Muscle layer of colon (tissue), 2 donors: ENCODE data around the gene CEP350.
A peak's percentile ranks its signal among the peaks of the same experiment; 100 is the strongest.

Source experiments
- H3K27ac ChIP-seq: one replicate; pipeline ENCODE4 v1.7.0; 2013; ENCODE audit warnings: low read depth, mild to moderate bottlenecking, low read length, moderate library complexity
- H3K27me3 ChIP-seq, 2 donors: one replicate each; pipeline ENCODE4 v1.7.0; 2013; ENCODE audit warnings: low read length in 2 of 2, mild to moderate bottlenecking in 2 of 2; ENCODE audit not compliant: insufficient read depth in 2 of 2, control insufficient read depth in 1 of 2
- H3K36me3 ChIP-seq: one replicate; pipeline ENCODE4 v1.7.0; 2013; ENCODE audit warnings: mild to moderate bottlenecking, low read length; ENCODE audit not compliant: insufficient read depth
- H3K4me1 ChIP-seq: one replicate; pipeline ENCODE4 v1.7.0; 2013; ENCODE audit warnings: mild to moderate bottlenecking, low read length; ENCODE audit not compliant: insufficient read depth
- H3K4me3 ChIP-seq, 2 donors: one replicate each; pipeline ENCODE4 v1.7.0; 2013; ENCODE audit warnings: low read length in 2 of 2, low read depth in 1 of 2, mild to moderate bottlenecking in 1 of 2, moderate library complexity in 1 of 2
- H3K9ac ChIP-seq: one replicate; pipeline ENCODE4 v1.7.0; 2013; ENCODE audit warnings: low read length
- H3K9me3 ChIP-seq: one replicate; pipeline ENCODE4 v1.7.0; 2013; ENCODE audit warnings: mild to moderate bottlenecking, low read length
- donor health status: abdominal sarcoma.
- donor health status: Adenocarcinoma of cecum.

The CEP350 gene, protein sequence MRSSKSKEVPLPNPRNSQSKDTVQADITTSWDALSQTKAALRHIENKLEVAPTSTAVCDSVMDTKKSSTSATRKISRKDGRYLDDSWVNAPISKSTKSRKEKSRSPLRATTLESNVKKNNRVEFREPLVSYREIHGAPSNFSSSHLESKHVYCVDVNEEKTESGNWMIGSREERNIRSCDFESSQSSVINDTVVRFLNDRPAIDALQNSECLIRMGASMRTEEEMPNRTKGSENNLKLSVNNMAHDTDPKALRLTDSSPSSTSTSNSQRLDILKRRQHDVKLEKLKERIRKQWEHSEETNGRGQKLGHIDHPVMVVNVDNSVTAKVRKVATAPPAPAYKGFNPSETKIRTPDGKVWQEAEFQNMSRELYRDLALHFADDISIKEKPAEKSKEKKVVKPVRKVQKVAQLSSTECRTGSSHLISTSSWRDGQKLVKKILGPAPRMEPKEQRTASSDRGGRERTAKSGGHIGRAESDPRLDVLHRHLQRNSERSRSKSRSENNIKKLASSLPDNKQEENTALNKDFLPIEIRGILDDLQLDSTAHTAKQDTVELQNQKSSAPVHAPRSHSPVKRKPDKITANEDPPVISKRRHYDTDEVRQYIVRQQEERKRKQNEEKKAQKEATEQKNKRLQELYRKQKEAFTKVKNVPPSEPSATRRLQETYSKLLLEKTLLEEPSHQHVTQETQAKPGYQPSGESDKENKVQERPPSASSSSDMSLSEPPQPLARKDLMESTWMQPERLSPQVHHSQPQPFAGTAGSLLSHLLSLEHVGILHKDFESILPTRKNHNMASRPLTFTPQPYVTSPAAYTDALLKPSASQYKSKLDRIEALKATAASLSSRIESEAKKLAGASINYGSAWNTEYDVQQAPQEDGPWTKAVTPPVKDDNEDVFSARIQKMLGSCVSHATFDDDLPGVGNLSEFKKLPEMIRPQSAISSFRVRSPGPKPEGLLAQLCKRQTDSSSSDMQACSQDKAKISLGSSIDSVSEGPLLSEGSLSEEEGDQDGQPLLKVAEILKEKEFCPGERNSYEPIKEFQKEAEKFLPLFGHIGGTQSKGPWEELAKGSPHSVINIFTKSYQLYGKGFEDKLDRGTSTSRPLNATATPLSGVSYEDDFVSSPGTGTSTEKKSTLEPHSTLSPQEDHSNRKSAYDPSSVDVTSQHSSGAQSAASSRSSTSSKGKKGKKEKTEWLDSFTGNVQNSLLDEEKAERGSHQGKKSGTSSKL (N-terminal part only)

DNA sequence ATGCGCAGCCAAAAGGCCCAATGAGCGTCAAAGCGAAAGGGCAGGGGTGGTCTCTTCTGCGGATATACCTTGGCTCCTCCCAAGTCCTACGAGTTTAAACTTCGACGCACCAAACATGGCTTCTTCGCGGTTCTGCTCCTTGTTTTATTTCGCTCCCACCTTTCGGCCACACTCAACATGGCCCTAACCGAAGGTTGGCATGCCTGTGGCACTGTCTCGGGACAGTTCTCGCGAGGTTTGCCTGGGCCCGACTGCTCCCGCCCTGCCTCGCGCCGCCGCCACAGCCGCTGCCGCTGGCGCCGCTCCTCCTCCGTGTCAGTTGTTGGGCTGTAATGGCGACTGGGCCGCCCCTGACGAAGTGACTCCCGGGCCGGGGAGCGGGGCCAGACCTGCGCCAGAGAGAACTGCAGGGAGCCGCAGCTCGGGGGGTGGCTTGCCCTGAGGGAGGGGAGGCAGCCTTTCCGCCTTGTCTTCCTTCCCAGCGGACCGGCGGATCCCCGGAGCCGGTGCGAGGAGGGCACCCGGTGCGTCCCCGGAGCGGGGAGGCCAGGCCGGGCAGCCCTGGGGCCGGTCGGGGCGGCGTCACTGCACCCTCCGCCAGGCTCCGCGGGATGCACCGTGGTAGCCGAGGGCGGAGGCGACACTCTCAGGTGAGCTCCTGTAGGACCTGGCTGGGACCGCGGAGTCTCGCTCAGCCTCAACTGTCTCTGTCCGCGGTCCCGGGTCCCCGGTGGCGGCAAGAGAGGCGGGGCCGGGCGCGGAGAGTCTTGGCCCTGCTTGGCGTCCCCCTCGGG, at the start of gene CEP350:
Gene CEP350 (plus strand): TSS at position 318 of the 794 bp plus-strand sequence. CDS start 31,372 bp downstream, outside the sequence.
- H3K9me3 ChIP-seq, result no peaks in the 10 kb centered on the region
- H3K27me3 ChIP-seq, result no peaks in the 10 kb centered on the region
- H3K4me3 ChIP-seq, result peak within 1 kb of the TSS; percentile 78 to 80
- H3K27ac ChIP-seq, result peak within 1 kb of the TSS; percentile 97
- peak within 1 kb of the TSS; percentile 66 for H3K9ac ChIP-seq
- no peaks in the 10 kb centered on the region for H3K36me3 ChIP-seq
- peaks cover 21% of the 10 kb centered on the region for H3K4me1 ChIP-seq

DNA sequence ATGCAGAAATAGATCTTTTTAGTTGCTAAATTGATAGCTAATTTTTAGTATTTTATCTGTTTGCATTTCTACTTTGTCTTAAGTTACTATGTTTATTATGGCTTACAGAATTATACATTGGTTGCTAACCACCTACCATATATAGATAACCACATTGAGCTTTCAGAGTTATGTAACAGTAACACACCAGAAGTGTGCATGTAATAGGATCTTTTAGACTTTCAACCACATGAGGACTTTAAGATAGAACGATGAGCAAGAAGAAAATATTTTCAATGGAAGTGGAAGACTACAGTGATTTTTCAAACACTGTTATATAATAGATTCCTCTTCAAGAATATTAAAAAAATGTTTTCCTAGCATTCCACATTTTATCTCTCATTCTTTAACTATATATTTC, 43.7 kb upstream of the CEP350 start:
- Histone ChIP-seq H3K9ac (no peak overlapping the region), H3K36me3 (peaks cover 51% of the 10 kb centered on the region)

DNA sequence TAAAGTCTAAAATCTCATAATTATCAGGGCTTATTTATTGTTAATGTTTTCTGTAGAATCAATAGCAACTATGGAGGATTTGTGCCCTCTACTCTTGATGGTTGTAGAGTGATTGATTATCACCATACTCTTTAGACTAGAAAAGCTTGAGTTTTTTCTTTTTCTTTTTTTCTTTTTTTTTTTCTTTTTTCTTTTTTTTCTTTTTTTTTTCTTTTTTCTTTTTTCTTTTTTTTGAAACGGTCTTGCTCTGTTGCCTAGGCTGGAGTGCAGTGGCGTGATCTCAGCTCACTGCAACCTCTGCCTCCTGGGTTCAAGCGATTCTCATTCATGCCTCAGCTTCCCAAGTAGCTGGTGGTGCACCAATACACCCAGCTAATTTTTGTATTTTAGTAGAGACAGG, 42.8 kb upstream of the CEP350 start:
- no peaks in the 10 kb centered on the region for H3K9me3 ChIP-seq
- no peak overlapping the region for H3K4me3 ChIP-seq
- H3K27me3 ChIP-seq, result no peaks in the 10 kb centered on the region
- peaks cover 52% of the 10 kb centered on the region for H3K36me3 ChIP-seq
- no peak overlapping the region for H3K9ac ChIP-seq
- H3K4me1 ChIP-seq, result no peaks in the 10 kb centered on the region
- no peak overlapping the region for H3K27ac ChIP-seq

More for the DNA sequence above, 43.7 kb upstream of the CEP350 start:
- Histone ChIP-seq H3K4me3 (no peak overlapping the region), H3K4me1 (no peaks in the 10 kb centered on the region), H3K27ac (no peak overlapping the region), H3K9me3 (no peaks in the 10 kb centered on the region), H3K27me3 (no peaks in the 10 kb centered on the region)

DNA sequence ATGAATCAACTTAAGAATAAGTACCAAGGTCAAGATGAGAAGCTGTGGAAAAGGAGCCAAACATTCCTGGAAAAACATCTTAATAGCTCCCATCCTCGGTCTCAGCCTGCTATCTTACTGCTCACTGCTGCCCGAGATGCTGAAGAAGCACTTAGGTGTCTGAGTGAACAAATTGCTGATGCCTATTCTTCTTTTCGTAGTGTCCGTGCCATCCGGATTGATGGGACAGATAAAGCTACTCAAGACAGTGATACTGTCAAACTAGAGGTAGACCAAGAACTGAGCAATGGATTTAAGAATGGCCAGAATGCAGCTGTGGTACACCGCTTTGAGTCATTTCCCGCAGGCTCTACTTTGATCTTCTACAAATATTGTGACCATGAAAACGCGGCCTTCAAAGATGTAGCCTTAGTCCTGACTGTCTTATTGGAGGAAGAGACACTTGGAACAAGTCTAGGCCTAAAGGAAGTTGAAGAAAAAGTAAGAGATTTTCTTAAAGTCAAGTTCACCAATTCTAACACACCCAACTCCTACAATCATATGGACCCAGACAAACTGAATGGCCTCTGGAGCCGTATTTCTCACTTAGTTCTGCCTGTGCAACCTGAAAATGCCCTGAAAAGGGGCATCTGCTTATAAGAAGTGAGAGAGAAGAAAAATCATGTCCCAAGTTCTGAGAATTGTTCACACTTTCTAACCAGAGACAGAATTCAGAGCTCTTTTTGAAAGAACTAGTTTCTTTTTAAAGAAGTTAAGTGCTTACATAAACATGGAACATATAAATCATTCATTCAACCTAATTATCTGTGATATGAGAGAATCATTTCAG, 36.8 kb upstream of the CEP350 start:
- H3K27ac ChIP-seq, result no peak overlapping the region
- no peak overlapping the region for H3K4me3 ChIP-seq
- H3K36me3 ChIP-seq, result peaks cover 59% of the 10 kb centered on the region
- H3K9ac ChIP-seq, result no peak overlapping the region
- H3K4me1 ChIP-seq, result no peaks in the 10 kb centered on the region
- H3K9me3 ChIP-seq, result no peaks in the 10 kb centered on the region
- no peaks in the 10 kb centered on the region for H3K27me3 ChIP-seq

DNA sequence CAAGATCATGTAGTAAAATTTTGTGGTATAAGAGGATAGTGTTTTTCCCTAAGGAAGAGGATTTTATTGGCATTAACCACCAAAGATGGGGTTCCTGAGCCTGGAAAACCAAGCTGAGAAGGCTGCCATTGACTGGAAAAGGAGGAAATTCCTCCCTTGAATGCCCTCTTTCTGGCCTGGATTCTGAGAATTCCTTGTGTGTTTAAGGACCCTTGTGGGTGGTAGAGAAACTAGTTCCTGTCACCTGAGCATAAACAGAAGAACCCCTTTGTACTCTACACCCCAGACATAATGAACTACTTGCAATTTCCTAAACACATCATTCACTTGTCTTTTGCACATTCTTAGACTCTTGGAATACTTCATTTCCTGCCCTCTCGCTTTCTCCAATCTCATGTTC, 33.1 kb upstream of the CEP350 start:
- Histone ChIP-seq H3K36me3 (peaks cover 35% of the 10 kb centered on the region), H3K4me1 (no peaks in the 10 kb centered on the region), H3K9me3 (no peaks in the 10 kb centered on the region), H3K27me3 (no peaks in the 10 kb centered on the region), H3K9ac (no peak overlapping the region), H3K27ac (no peak overlapping the region), H3K4me3 (no peak overlapping the region)

DNA sequence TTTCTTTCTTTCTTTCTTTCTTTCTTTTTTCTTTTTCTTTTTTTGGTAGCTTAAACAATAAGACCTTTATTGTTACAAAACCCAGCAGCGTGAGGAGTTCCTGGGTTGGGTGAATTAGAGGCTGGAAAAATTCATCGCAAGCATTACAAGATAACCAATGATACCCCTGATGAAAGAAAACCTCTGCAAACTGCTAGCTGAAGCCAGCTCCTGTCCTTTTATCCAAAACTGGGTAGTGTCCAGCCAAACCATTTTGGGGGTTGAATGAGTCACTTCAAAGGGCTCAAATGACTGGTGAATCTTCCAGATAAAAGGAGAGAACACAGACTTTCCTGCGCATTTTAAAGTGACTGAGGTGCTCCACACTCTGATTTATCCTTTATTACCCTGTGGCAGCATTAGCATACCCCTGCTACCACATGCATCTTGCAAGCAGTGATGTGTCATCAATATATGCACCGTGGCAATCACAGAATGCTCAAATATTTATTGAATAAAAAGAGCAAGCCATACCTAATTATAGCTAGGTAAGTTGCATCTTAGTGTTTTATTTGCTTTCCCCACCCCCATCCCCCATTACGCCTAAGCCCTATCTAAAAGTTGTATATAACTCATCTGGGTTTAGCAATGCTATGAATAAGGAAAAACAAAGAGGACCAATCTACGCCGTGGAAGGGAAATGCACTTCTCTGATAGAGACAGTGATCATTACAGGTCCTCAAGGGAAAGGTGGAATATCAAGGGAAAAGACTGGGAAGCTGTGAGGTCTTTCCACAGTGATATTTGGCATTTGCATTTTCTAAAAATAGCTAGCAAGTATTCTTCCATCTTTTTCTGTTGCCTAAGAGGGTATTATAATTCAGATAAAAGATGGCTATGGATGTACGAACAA, 32.4 kb upstream of the CEP350 start:
- no peak overlapping the region for H3K27ac ChIP-seq
- H3K27me3 ChIP-seq, result no peaks in the 10 kb centered on the region
- H3K9ac ChIP-seq, result no peak overlapping the region
- H3K4me3 ChIP-seq, result no peak overlapping the region
- no peaks in the 10 kb centered on the region for H3K9me3 ChIP-seq
- peaks cover 34% of the 10 kb centered on the region for H3K36me3 ChIP-seq
- H3K4me1 ChIP-seq, result no peaks in the 10 kb centered on the region

DNA sequence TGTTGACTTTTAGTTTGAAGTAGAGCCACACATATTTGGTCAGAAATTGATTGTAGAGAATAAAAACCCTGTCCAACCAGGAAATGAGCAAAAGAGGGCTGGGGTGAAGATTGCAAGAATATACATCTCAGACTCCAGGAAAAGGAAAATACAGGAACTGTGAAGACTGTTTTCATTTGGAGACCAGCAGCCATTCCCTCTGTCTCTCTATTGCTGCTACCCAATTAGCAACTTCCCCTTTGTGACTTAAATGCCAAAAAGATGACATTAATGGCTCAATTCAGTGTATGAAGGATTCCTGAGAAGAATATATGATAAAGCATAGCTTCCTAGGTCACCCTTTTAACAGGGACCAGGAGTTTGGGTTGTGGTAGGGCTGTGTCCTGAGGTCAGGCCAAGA, 31.6 kb upstream of the CEP350 start:
- Histone ChIP-seq H3K9me3 (no peaks in the 10 kb centered on the region), H3K4me1 (no peaks in the 10 kb centered on the region), H3K27ac (no peak overlapping the region), H3K27me3 (no peaks in the 10 kb centered on the region), H3K4me3 (no peak overlapping the region), H3K9ac (no peak overlapping the region), H3K36me3 (peaks cover 26% of the 10 kb centered on the region)

DNA sequence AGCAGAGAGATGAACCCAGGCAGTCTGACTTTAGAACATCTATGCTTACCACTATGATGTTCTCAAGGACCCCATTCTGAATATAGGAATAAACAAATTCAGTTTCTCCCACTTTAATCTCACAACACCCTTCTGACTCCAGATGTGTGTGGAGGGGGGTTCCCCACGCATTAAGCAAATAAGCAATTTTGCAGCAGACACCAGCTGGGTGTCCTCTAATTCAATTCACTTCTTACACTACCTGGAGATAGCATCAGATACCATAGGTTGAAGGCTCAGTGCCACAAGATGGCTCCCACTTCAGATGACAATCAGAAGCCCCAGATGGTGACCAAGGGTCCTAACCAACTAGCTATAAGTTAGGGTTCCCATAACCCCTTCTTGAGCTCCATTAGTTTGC, 30.3 kb upstream of the CEP350 start:
- Histone ChIP-seq H3K4me1 (no peaks in the 10 kb centered on the region), H3K27me3 (no peaks in the 10 kb centered on the region), H3K36me3 (peaks cover 15% of the 10 kb centered on the region), H3K4me3 (no peak overlapping the region), H3K27ac (no peak overlapping the region), H3K9me3 (no peaks in the 10 kb centered on the region), H3K9ac (no peak overlapping the region)

DNA sequence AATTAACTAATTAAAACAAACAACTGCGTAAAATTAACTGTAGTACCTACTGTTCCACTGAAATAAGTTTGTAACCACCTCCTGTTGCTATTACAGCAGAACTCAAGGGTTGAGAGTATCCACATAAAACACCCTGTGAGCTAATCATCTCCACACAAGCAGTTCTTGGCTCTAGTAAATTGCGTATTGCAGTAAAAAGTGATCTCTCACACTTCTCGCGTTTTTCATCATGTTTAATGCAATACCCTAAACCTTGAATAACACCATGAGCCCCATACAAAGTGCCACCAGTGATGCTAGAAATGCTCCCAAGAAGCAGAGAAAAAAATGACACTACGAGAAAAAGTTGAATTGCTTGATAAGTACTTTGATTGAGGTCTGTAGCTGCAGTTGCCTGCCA, 29.3 kb upstream of the CEP350 start:
- Histone ChIP-seq H3K36me3 (peaks cover 7% of the 10 kb centered on the region), H3K9me3 (no peaks in the 10 kb centered on the region), H3K27ac (no peak overlapping the region), H3K27me3 (no peaks in the 10 kb centered on the region), H3K4me1 (no peaks in the 10 kb centered on the region), H3K4me3 (no peak overlapping the region), H3K9ac (no peak overlapping the region)
